ENCODE results near the gene PDIA5.
"Not testable (repeated sequence)": the region's sequence is repeated elsewhere in the genome, so short reads cannot be mapped to it uniquely, and the experiment has no call there.

The PDIA5 gene

GRCh38 chr3:123110976-123111615 lies 44.3 kb downstream of the PDIA5 start:
- TF ChIP-seq CTCF (conservative IDR thresholded peaks at IDR 0.05) (no peak), ZFX (IDR thresholded peaks at IDR 0.05) (no peak)
- no peak overlapping the region for H3K27ac ChIP-seq

GRCh38 chr3:123111640-123112039 lies 44.8 kb downstream of the PDIA5 start:
- no peak overlapping the region for H3K27ac ChIP-seq
- TF ChIP-seq CTCF (conservative IDR thresholded peaks at IDR 0.05), result no peak
- TF ChIP-seq ZFX (IDR thresholded peaks at IDR 0.05), result no peak

DNA sequence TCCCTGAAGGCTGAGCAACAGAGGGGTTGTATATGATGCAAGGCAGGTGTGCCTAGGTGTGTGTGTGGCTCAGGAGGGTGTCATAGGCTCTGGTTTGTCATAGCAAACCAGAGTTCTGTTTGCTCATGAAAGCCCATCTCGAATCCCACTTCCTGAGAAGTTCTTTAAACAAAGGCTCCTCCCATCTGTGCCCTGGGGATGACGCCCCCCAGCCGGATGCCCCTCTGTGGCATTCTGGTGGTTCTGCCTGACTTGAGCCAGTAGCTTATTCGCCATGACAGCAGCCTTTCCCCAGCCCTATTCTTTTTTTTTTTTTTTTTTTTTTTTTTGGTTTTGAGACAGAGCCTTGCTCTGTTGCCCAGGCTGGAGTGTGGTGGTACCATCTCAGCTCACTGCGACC lies 45.4 kb downstream of the PDIA5 start:
- no peak overlapping the region for H3K27ac ChIP-seq
- no peak for TF ChIP-seq CTCF (conservative IDR thresholded peaks at IDR 0.05)
- TF ChIP-seq ZFX (IDR thresholded peaks at IDR 0.05), result no peak

DNA sequence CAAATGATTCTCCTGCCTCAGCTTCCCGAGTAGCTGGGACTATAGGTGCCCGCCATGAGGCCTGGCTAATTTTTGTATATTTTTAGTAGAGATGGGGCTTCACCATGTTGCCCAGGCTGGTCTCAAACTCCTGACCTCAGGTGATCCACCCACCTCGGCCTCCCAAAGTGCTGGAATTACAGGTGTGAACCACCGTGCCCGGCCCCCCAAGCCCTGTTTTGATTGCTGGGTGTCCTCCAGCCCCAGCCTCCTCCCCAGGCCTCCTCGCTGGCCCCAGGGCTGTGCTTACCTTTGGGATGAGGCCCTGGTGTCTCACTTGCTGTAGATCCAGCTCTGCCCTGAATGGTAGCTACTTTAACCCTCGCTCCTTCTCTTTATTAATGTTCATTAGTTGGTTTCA lies 45.8 kb downstream of the PDIA5 start:
- not testable (repeated sequence) for H3K27ac ChIP-seq

GRCh38 chr3:123113889-123114450 lies 47.1 kb downstream of the PDIA5 start:
- H3K27ac ChIP-seq, result no peak overlapping the region
- TF ChIP-seq ZFX (IDR thresholded peaks at IDR 0.05) (no peak), CTCF (conservative IDR thresholded peaks at IDR 0.05) (no peak)

DNA sequence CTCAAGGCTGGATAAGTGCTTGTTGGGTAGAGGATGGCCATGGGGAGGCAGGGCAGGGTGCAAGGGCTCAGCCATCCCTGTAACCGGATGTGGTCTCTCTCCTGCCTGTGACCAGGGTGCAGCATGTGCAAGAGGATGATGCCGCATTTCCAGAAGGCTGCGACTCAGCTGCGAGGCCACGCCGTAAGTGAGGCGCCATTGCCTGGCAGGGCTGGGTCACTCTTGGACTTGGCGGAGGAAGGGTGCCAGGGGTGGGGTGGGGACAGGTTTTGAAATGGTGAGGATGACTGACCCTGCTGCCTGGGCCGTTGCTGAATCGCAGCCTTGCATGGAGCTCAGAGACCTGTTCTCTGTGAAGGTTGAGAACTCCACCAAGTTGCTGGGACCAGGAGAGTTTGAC lies 49.3 kb downstream of the PDIA5 start:
- H3K27ac ChIP-seq, result no peak overlapping the region
- no peak for TF ChIP-seq ZFX (IDR thresholded peaks at IDR 0.05)

- H3K27ac ChIP-seq, result no peak overlapping the region
- TF ChIP-seq ZFX (IDR thresholded peaks at IDR 0.05) (no peak), CTCF (conservative IDR thresholded peaks at IDR 0.05) (no peak)
Measured at GRCh38 chr3:123119388-123119787, 52.6 kb downstream of the PDIA5 start.

- no peak for TF ChIP-seq CTCF (conservative IDR thresholded peaks at IDR 0.05)
- no peak for TF ChIP-seq ZFX (IDR thresholded peaks at IDR 0.05)
- H3K27ac ChIP-seq, result no peak overlapping the region
Measured at GRCh38 chr3:123119802-123120201, 53.0 kb downstream of the PDIA5 start.
